ENCODE data around the gene NDUFS6. TPM values are rescaled to one million over a fixed set of nuclear protein-coding genes. Genes with fewer than 3 reads are reported as not detected.

Gene NDUFS6
- total and polyA plus RNA-seq, 2 of the 8 experiments (the other 6 are each of a cell fraction or from before 2014, with no cell fraction given): 72.7 to 191 TPM

- Histone ChIP-seq H3K4ac (replicated peaks; ENCODE audit: insufficient read length, low read depth, low read length) (no peak overlapping the region), H3K27me3 (replicated peaks in 1 of 4; ENCODE audit: control insufficient read depth in 3 of 4, extremely low read depth in 1 of 4, insufficient read depth in 3 of 4, low read length in 3 of 4) (peaks cover 10 to 70% (median 50%) of the 10 kb centered on the region in 4 experiments), H2BK12ac (ENCODE audit: low read depth, low read length) (no peak overlapping the region), H3K4me3 (ENCODE audit: extremely low read depth in 1 of 4, insufficient read depth in 2 of 4, low read depth in 3 of 4, low read length in 4 of 4) (no peak overlapping the region), H3K14ac (ENCODE audit: insufficient read length) (no peak overlapping the region), H3K4me2 (ENCODE audit: insufficient read depth in 1 of 2, low read depth in 2 of 2, low read length in 2 of 2) (no peak overlapping the region), H3K4me1 (replicated peaks in 1 of 4; ENCODE audit: control insufficient read depth in 3 of 4, insufficient read depth in 4 of 4, low read length in 3 of 4) (peaks cover 0 to 15% (median 9%) of the 10 kb centered on the region in 4 experiments; a peak in 5 of 7 replicates), H3K36me3 (ENCODE audit: control insufficient read depth in 2 of 4, insufficient read depth in 4 of 4, low read length in 3 of 4) (no peaks in the 10 kb centered on the region), H3K18ac (ENCODE audit: extremely low read depth, low read length) (no peak overlapping the region), H4K91ac (replicated peaks; ENCODE audit: insufficient read length, low read length) (no peak overlapping the region), H2BK20ac (ENCODE audit: low read length) (no peak overlapping the region), H4K8ac (ENCODE audit: extremely low read depth, insufficient read depth, low read length) (no peak overlapping the region), H2AFZ (ENCODE audit: low read length) (no peak overlapping the region), H4K5ac (ENCODE audit: insufficient read length, low read depth, low read length) (no peak overlapping the region), H3K23ac (ENCODE audit: insufficient read length) (no peak overlapping the region), H3K56ac (replicated peaks; ENCODE audit: insufficient read length, low read depth, low read length) (no peak overlapping the region), H2BK120ac (replicated peaks; ENCODE audit: low read depth, low read length) (no peak overlapping the region), H3K27ac (ENCODE audit: low read depth, low read length) (no peak overlapping the region), H3K79me1 (ENCODE audit: low read depth, low read length) (no peaks in the 10 kb centered on the region), H3K9ac (replicated peaks in 1 of 4; ENCODE audit: extremely low read depth in 1 of 4, low read depth in 3 of 4, low read length in 3 of 4) (no peak overlapping the region), H2BK15ac (ENCODE audit: low read length) (no peak overlapping the region), H4K20me1 (replicated peaks in 1 of 2; ENCODE audit: control insufficient read depth in 1 of 2, insufficient read depth in 2 of 2, low read length in 2 of 2) (no peaks in the 10 kb centered on the region), H2BK5ac (ENCODE audit: low read depth, low read length) (no peak overlapping the region), H3K23me2 (ENCODE audit: low read depth, low read length) (peaks cover 6% of the 10 kb centered on the region; the same call in 1 of the 2 replicates), H3K79me2 (ENCODE audit: control insufficient read depth in 1 of 2, insufficient read depth in 2 of 2, low read length in 2 of 2) (no peaks in the 10 kb centered on the region), H3K9me3 (ENCODE audit: insufficient read depth in 2 of 2, low read depth in 1 of 2, low read length in 1 of 2) (no peaks in the 10 kb centered on the region), H2AK5ac (ENCODE audit: low read depth, low read length) (no peak overlapping the region)
- no peak for TF ChIP-seq E2F6 (IDR thresholded peaks at IDR 0.05)
- no peak for TF ChIP-seq USF2 (IDR thresholded peaks at IDR 0.05; ENCODE audit: low read length)
- no peak for TF ChIP-seq CHD1 (IDR thresholded peaks at IDR 0.05; ENCODE audit: low read depth, low read length)
- TF ChIP-seq SIRT6 (IDR thresholded peaks at IDR 0.05; ENCODE audit: low read length): no peak
- no peak for TF ChIP-seq GTF2F1 (IDR thresholded peaks at IDR 0.05; ENCODE audit: borderline replicate concordance, low read depth, low read length)
- 75% methylated on average over 3 of the region's 3 CpGs; no CpG with 5 or more reads in 1 of the 2 experiments for WGBS, 2 experiments (ENCODE audit: extremely low coverage in 1 of 2, insufficient coverage in 1 of 2, insufficient read length in 1 of 2, insufficient replicate concordance in 2 of 2, low coverage in 1 of 2, low lambda C conversion rate in 2 of 2, missing lambda C conversion rate in 1 of 2)
- no peak for DNase-seq (ENCODE audit: low read depth in 1 of 2, low spot score in 2 of 2)
- ChIA-PET POLR2A (ENCODE audit: partially characterized antibody) (interaction anchor here (0.8 kb wide), 1 partner anchor 12 kb away, joined by 3 read pairs; no protein-coding TSS in a partner anchor), CTCF (ENCODE audit: partially characterized antibody) (interaction anchor here (0.6 to 2.6 kb wide), 6 partner anchors 11 to 91 kb away, joined by 3 to 10 read pairs (median 4); no protein-coding TSS in a partner anchor)
- no peak for FAIRE-seq
These were observed 53.9 kb downstream of the NDUFS6 start for GRCh38 chr5:1855075-1855474.
